Measurements from ENCODE around the gene DDX39B. TPM values are rescaled to one million over a fixed set of nuclear protein-coding genes. Genes with fewer than 3 reads are reported as not detected.

Gene DDX39B
- total and polyA plus RNA-seq, 7 experiments from 2014 or later, result 106 to 761 (median 506) TPM

- Mint-ChIP-seq H3K4me1 (peaks cover 63 to 97% (median 93%) of the 10 kb centered on the region in 7 donors), H3K36me3 (peaks cover 0 to 39% (median 4%) of the 10 kb centered on the region in 5 donors), H3K4me3 (peak overlapping the region; percentile 93 to 99 (median 98)), H3K9me3 (no peaks in the 10 kb centered on the region), H3K27me3 (peaks cover 0 to 16% (median 0%) of the 10 kb centered on the region in 5 donors), H3K27ac (peak overlapping the region; percentile 97 to 99 (median 99))
- intact Hi-C loops (cut with micrococcal nuclease), result loop anchor here in 1 of 2 donors (2.0 kb wide), 1 partner anchor 15 kb away; no protein-coding TSS in a partner anchor
- Histone ChIP-seq H3K4me3 (ENCODE audit: low read length) (peak overlapping the region; percentile 69), H3K4me1 (ENCODE audit: control insufficient read depth in 2 of 2, insufficient read depth in 2 of 2, low read length in 2 of 2) (peaks cover 69 to 70% of the 10 kb centered on the region in 2 donors), H3K9me3 (ENCODE audit: control insufficient read depth in 2 of 3, low read length in 3 of 3) (no peaks in the 10 kb centered on the region), H3K27ac (ENCODE audit: low read depth, low read length) (peak overlapping the region; percentile 97), H3K36me3 (ENCODE audit: control insufficient read depth in 2 of 3, insufficient read depth in 3 of 3, low read length in 3 of 3) (peaks cover 0 to 7% (median 5%) of the 10 kb centered on the region in 3 experiments), H3K27me3 (ENCODE audit: control insufficient read depth in 2 of 2, insufficient read depth in 2 of 2, low read length in 2 of 2) (no peaks in the 10 kb centered on the region)
- ChIA-PET POLR2A (interaction anchor here (0.6 to 66.4 kb wide), 4 partner anchors 9 to 1398 kb away, joined by 3 to 3078 read pairs (median 1540); partner anchors contain the start of genes AIF1, ATP6V1G2, DDX39B and LST1), CTCF (interaction anchor here (1.5 to 18.2 kb wide), 5 partner anchors 12 to 81 kb away, joined by 3 to 687 read pairs (median 41); partner anchors contain the start of genes ATP6V1G2, LST1, LTB and NCR3)
- DNase-seq (no peak), ATAC-seq (no peak)
Observed at GRCh38 chr6:31573239-31574105, 31.7 kb upstream of the DDX39B start.

- Histone ChIP-seq H3K27ac (ENCODE audit: low read depth, low read length) (peak within 1 kb of the TSS; percentile 97), H3K4me1 (ENCODE audit: control insufficient read depth in 2 of 2, insufficient read depth in 2 of 2, low read length in 2 of 2) (peaks cover 72% of the 10 kb centered on the region in 2 donors), H3K4me3 (ENCODE audit: low read length) (peak within 1 kb of the TSS; percentile 69), H3K9me3 (ENCODE audit: control insufficient read depth in 2 of 3, low read length in 3 of 3) (no peaks in the 10 kb centered on the region), H3K36me3 (ENCODE audit: control insufficient read depth in 2 of 3, insufficient read depth in 3 of 3, low read length in 3 of 3) (peaks cover 0 to 3% (median 2%) of the 10 kb centered on the region in 3 experiments), H3K27me3 (ENCODE audit: control insufficient read depth in 2 of 2, insufficient read depth in 2 of 2, low read length in 2 of 2) (no peaks in the 10 kb centered on the region)
- Mint-ChIP-seq H3K4me3 (peak within 1 kb of the TSS; percentile 93 to 99 (median 98)), H3K27me3 (peaks cover 0 to 25% (median 0%) of the 10 kb centered on the region in 5 donors), H3K27ac (peak within 1 kb of the TSS; percentile 97 to 99 (median 99)), H3K9me3 (peaks cover 0 to 2% (median 0%) of the 10 kb centered on the region in 11 donors), H3K36me3 (peaks cover 3 to 38% (median 4%) of the 10 kb centered on the region in 5 donors), H3K4me1 (peaks cover 67 to 100% (median 96%) of the 10 kb centered on the region in 7 donors)
- peak; percentile 52 to 82 (median 77) for DNase-seq
- intact Hi-C loops (cut with micrococcal nuclease), result loop anchor here (1.0 kb wide), 5 partner anchors 8 to 25 kb away; partner anchors contain the start of genes LTB (in 1 of the 2) and NFKBIL1 (in 1 of the 2)
- ChIA-PET CTCF (interaction anchor here (2.8 to 18.2 kb wide), 5 partner anchors 9 to 26 kb away, joined by 22 to 687 read pairs (median 48); partner anchors contain the start of genes ATP6V1G2, LST1, LTB and NCR3), POLR2A (interaction anchor here (0.6 to 66.4 kb wide), 4 partner anchors 8 to 291 kb away, joined by 3 to 3078 read pairs (median 1540); partner anchors contain the start of genes AIF1, ATP6V1G2, DDX39B and LST1)
- ATAC-seq, result peak; percentile 74
Observed at GRCh38 chr6:31572041-31572911, 30.5 kb upstream of the DDX39B start, which contains the start of gene LTA. LTA (plus strand) TSS chr6:31572289; CDS start chr6:31572743, 454 bp downstream.

- Histone ChIP-seq H3K4me1 (ENCODE audit: control insufficient read depth in 2 of 2, insufficient read depth in 2 of 2, low read length in 2 of 2) (peaks cover 69 to 73% of the 10 kb centered on the region in 2 donors), H3K9me3 (ENCODE audit: control insufficient read depth in 2 of 3, low read length in 3 of 3) (no peaks in the 10 kb centered on the region), H3K27ac (ENCODE audit: low read depth, low read length) (peak overlapping the region; percentile 77), H3K4me3 (ENCODE audit: low read length) (no peak overlapping the region), H3K27me3 (ENCODE audit: control insufficient read depth in 2 of 2, insufficient read depth in 2 of 2, low read length in 2 of 2) (no peaks in the 10 kb centered on the region), H3K36me3 (ENCODE audit: control insufficient read depth in 2 of 3, insufficient read depth in 3 of 3, low read length in 3 of 3) (peaks cover 0 to 7% (median 0%) of the 10 kb centered on the region in 3 experiments)
- POLR2A ChIA-PET, result interaction anchor here (0.6 to 66.4 kb wide), 4 partner anchors 6 to 102 kb away, joined by 4 to 3078 read pairs (median 1542); partner anchors contain the start of genes AIF1, ATP6V1G2, DDX39B and LST1
- Mint-ChIP-seq H3K9me3 (peaks cover 0 to 2% (median 0%) of the 10 kb centered on the region in 11 donors), H3K36me3 (peaks cover 0 to 23% (median 4%) of the 10 kb centered on the region in 5 donors), H3K27me3 (peaks cover 0 to 31% (median 0%) of the 10 kb centered on the region in 5 donors), H3K4me1 (peaks cover 57 to 93% (median 82%) of the 10 kb centered on the region in 7 donors), H3K4me3 (peak overlapping the region in 8 of 10 donors; percentile 9 to 99 (median 38)), H3K27ac (peak overlapping the region; percentile 19 to 99 (median 94))
- DNase-seq, result no peak
- intact Hi-C loops (cut with micrococcal nuclease), result loop anchor here in 1 of 2 donors (2.0 kb wide), 1 partner anchor 51 kb away; the partner anchor contains the start of gene PRRC2A
- ATAC-seq, result no peak
- CTCF ChIA-PET, result interaction anchor here (0.6 to 5.1 kb wide), 5 partner anchors 11 to 26 kb away, joined by 4 to 48 read pairs (median 10); partner anchors contain the start of genes LTB and NCR3
Observed at GRCh38 chr6:31569861-31570536, 28.2 kb upstream of the DDX39B start.

GRCh38 chr6:31568537-31568961, 26.7 kb upstream of the DDX39B start:
- ChIA-PET CTCF (interaction anchor here (0.8 to 5.1 kb wide), 6 partner anchors 9 to 28 kb away, joined by 3 to 48 read pairs (median 4); partner anchors contain the start of genes LTB and NCR3), POLR2A (interaction anchor here (0.7 to 66.4 kb wide), 4 partner anchors 4 to 161 kb away, joined by 3 to 3078 read pairs (median 1540); partner anchors contain the start of genes AIF1, ATP6V1G2, DDAH2 and DDX39B)
- H3K27ac ChIP-seq (ENCODE audit: low read depth, low read length), result peak overlapping the region; percentile 77
- peak overlapping the region; percentile 23 for H3K4me3 ChIP-seq (ENCODE audit: low read length)
- Mint-ChIP-seq H3K4me3 (peak overlapping the region; percentile 39 to 77 (median 68)), H3K36me3 (peaks cover 7 to 26% (median 8%) of the 10 kb centered on the region in 5 donors), H3K4me1 (peaks cover 57 to 88% (median 77%) of the 10 kb centered on the region in 7 donors), H3K27ac (peak overlapping the region; percentile 84 to 99 (median 94)), H3K9me3 (peaks cover 0 to 2% (median 0%) of the 10 kb centered on the region in 11 donors), H3K27me3 (peaks cover 0 to 41% (median 0%) of the 10 kb centered on the region in 5 donors)
- peaks cover 55 to 58% of the 10 kb centered on the region in 2 donors for H3K4me1 ChIP-seq (ENCODE audit: control insufficient read depth in 2 of 2, insufficient read depth in 2 of 2, low read length in 2 of 2)
- intact Hi-C loops (cut with micrococcal nuclease), result loop anchor here (1.0 to 2.0 kb wide), 4 partner anchors 8 to 52 kb away; partner anchors contain the start of gene PRRC2A (in 1 of the 2)
- H3K9me3 ChIP-seq (ENCODE audit: control insufficient read depth in 2 of 3, low read length in 3 of 3), result no peaks in the 10 kb centered on the region
- H3K36me3 ChIP-seq (ENCODE audit: control insufficient read depth in 2 of 3, insufficient read depth in 3 of 3, low read length in 3 of 3), result peaks cover 0 to 16% (median 0%) of the 10 kb centered on the region in 3 experiments
- DNase-seq (peak in 7 of 9 donors; percentile 58 to 84 (median 68)), ATAC-seq (peak; percentile 82)
- no peaks in the 10 kb centered on the region for H3K27me3 ChIP-seq (ENCODE audit: control insufficient read depth in 2 of 2, insufficient read depth in 2 of 2, low read length in 2 of 2)
